Transverse colon (tissue), 4 donors: ENCODE data around the gene CEACAM16. TPM values are rescaled to one million over a fixed set of nuclear protein-coding genes. Genes with fewer than 3 reads are reported as not detected.

Source experiments
- DNase-seq: peaks from one replicate; pipeline ENCODE4 v3.0.0-alpha.2; 2019
- H3K27ac ChIP-seq, 4 donors: fragments of 200-600 bp; sonication (generic); 2 replicates each; pipeline ENCODE4 v1.5.1; 2016 to 2018; ENCODE audit warnings: inconsistent platforms in 4 of 4
- H3K27me3 ChIP-seq: fragments of 200-600 bp; sonication (generic); 2 replicates; pipeline ENCODE4 v1.5.1; 2017; ENCODE audit warnings: inconsistent platforms
- H3K36me3 ChIP-seq, 4 donors: fragments of 200-600 bp; sonication (generic); 2 replicates each; pipeline ENCODE4 v1.5.1; 2017 to 2019; ENCODE audit warnings: inconsistent platforms in 4 of 4
- H3K4me1 ChIP-seq, 4 donors: fragments of 200-600 bp; sonication (generic); 2 replicates each; pipeline ENCODE4 v1.5.1; 2017 to 2020; ENCODE audit warnings: inconsistent platforms in 4 of 4
- H3K4me3 ChIP-seq, 4 donors: fragments of 200-600 bp; sonication (generic); 1 replicate in 1 of 4; 2 replicates in 3 of 4; pipeline versions ENCODE4 v1.5.1 to v1.6.1; 2017 to 2019; ENCODE audit warnings: inconsistent platforms in 4 of 4
- H3K9me3 ChIP-seq, 2 donors: fragments of 200-600 bp; sonication (generic); 2 replicates each; pipeline ENCODE4 v1.5.1; 2017 to 2019; ENCODE audit warnings: inconsistent platforms in 2 of 2
- CTCF ChIP-seq, 5 experiments: fragments of 200-600 bp in 3 of 5; fragments of 450-650 bp in 2 of 5; sonication (generic) in 3 of 5; IDR thresholded peaks; 1 replicate in 2 of 5; 2 replicates in 3 of 5; pipeline ENCODE4 v1.5.1; 2016 to 2017; ENCODE audit warnings: antibody characterized with exemption in 5 of 5, inconsistent platforms in 3 of 5, mild to moderate bottlenecking in 2 of 5, moderate library complexity in 1 of 5
- EP300 ChIP-seq: sonication (generic); formaldehyde crosslinking; IDR thresholded peaks from one replicate; pipeline ENCODE4 v1.6.1; 2017; ENCODE audit warnings: antibody characterized with exemption, low read depth
- POLR2A ChIP-seq: fragments of 450-650 bp; IDR thresholded peaks from one replicate; pipeline ENCODE4 v1.6.1; 2016; ENCODE audit warnings: antibody characterized with exemption, mild to moderate bottlenecking, moderate library complexity
- POLR2AphosphoS5 ChIP-seq, 3 donors: sonication (generic); formaldehyde crosslinking; IDR thresholded peaks; one replicate each; pipeline ENCODE4 v1.6.1; 2016; ENCODE audit warnings: antibody characterized with exemption in 3 of 3
- WGBS, 2 donors: methylation state at CpG; one replicate each; pipeline ENCODE4 v1.1.5; 2018; ENCODE audit warnings: low coverage in 1 of 2; 5-methylcytosine and 5-hydroxymethylcytosine counted together
- in situ Hi-C, 4 donors: fragments of 200-750 bp; cut with MboI; loops; one replicate each; pipeline versions ENCODE4 v1.15.0 to v1.15.1; 2017; ENCODE audit warnings: low sequenced_read_pairs in 3 of 4, low pct_ligation_motif_present in 1 of 4, low pct_unique_long_range_greater_than_20kb in 1 of 4
- intact Hi-C: fragments of 100-400 bp; cut with DNase I; formaldehyde crosslinking; loops from one replicate; pipeline ENCODE4 v1.15.1; 2023; ENCODE audit warnings: low total_unique reads
- total RNA-seq, 4 donors: library from RNA; depleted of rRNA; stranded (reverse); fragments of >200 nt; gene quantifications; one replicate each; pipeline ENCODE4 v1.1.0, GENCODE V29; 2016

The CEACAM16 gene
- total RNA-seq, 4 donors from 2014 or later, result not detected

DNA sequence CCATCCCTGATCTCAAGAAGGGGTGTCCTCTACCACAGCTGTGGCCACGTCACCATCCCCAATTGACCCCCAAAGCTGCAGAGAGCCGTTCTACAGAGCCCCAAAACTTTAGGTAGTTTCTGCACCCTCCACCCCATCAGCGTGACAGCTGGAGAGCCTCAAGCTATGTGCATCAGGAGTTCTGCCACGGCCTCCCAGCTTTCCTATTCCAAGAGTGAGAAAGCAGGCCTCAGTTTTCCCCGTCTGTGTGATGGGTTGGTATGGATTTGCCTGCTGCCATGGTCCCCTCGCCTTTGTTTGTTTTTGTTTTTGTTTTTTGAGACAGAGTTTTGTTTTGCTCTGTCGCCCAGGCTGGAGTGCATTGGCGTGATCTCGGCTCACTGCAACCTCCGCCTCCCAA, 51.0 kb downstream of the CEACAM16 start:
- Histone ChIP-seq H3K4me1 (peaks cover 37 to 86% (median 83%) of the 10 kb centered on the region in 4 donors), H3K36me3 (peaks cover 0 to 6% (median 0%) of the 10 kb centered on the region in 4 donors), H3K27ac (peak overlapping the region; percentile 96 to 99 (median 97)), H3K27me3 (no peaks in the 10 kb centered on the region), H3K9me3 (no peaks in the 10 kb centered on the region), H3K4me3 (peak overlapping the region in 3 of 4 donors; percentile 77 to 93 (median 83))
- intact Hi-C loops (no loop called here), in situ Hi-C loops (no loop called here)
- WGBS, 2 donors, result 54 to 100% methylated on average over 1 to 10 of the region's 10 CpGs
- no peak for TF ChIP-seq EP300
- TF ChIP-seq POLR2A, result no peak
- TF ChIP-seq POLR2AphosphoS5 (IDR thresholded peaks at IDR 0.05), result no peak
- TF ChIP-seq CTCF (IDR thresholded peaks at IDR 0.05), result no peak
- DNase-seq, result no peak

DNA sequence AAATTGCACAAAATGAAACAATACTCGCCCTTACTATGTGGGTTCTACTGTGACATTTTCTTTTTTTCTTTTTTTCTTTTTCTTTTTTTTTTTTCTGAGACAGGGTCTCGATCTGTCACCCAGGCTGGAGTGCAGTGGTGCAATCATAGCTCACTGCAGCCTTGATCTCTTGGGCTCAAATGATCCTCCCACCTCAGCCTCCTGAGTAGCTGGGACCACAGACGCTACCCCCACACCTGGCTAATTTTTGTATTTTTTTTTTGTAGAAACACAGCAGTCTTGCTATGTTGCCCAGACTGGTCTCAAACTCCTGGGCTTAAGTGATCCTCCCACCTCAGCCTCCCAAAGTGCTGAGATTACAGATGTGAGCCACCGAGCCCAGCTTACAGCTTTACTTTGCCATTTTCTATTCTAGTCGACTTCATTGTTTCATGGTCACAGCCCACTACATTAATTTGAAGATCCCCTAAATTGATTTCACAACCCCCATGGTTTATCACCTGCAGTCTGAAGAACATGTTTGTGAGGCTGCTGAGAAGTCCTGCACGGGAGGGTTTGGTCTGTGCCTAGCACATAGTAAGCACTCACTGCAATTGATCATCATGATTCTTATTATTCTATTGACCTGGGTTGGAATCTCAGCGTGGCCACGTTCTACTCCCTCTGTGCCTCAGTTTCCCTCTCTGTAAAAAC, 53.3 kb downstream of the CEACAM16 start:
- WGBS, 2 donors, result 39 to 61% methylated on average over 5 to 8 of the region's 8 CpGs
- peak overlapping the region; percentile 96 to 99 (median 98) for H3K27ac ChIP-seq
- intact Hi-C loops, result no loop called here

GRCh38 chr19:44752816-44753625, 54.1 kb downstream of the CEACAM16 start:
- Histone ChIP-seq H3K4me1 (peaks cover 50 to 88% (median 85%) of the 10 kb centered on the region in 4 donors), H3K9me3 (no peaks in the 10 kb centered on the region), H3K27me3 (no peaks in the 10 kb centered on the region), H3K36me3 (peaks cover 0 to 6% (median 0%) of the 10 kb centered on the region in 4 donors), H3K4me3 (peak overlapping the region; percentile 20 to 49 (median 32)), H3K27ac (peak overlapping the region; percentile 96 to 99 (median 98))
- 21 to 33% methylated on average over 2 to 9 of the region's 18 CpGs for WGBS, 2 donors
- TF ChIP-seq POLR2AphosphoS5 (IDR thresholded peaks at IDR 0.05) (peak; percentile 85 to 92 (median 89)), CTCF (IDR thresholded peaks at IDR 0.05) (peak in 2 of 5 experiments; percentile 12 to 32), POLR2A (peak; percentile 71), EP300 (peak; percentile 96)
- intact Hi-C loops (no loop called here), in situ Hi-C loops (no loop called here)
- DNase-seq, result peak; percentile 96

More for the DNA sequence above, 53.3 kb downstream of the CEACAM16 start:
- H3K9me3 ChIP-seq, result no peaks in the 10 kb centered on the region
- peak overlapping the region in 2 of 4 donors; percentile 36 to 49 for H3K4me3 ChIP-seq
- H3K27me3 ChIP-seq, result no peaks in the 10 kb centered on the region
- DNase-seq, result no peak
- TF ChIP-seq POLR2AphosphoS5 (IDR thresholded peaks at IDR 0.05), result no peak
- no peak for TF ChIP-seq POLR2A
- no peak for TF ChIP-seq EP300
- TF ChIP-seq CTCF (IDR thresholded peaks at IDR 0.05), result no peak
- in situ Hi-C loops, result no loop called here
- peaks cover 45 to 86% (median 83%) of the 10 kb centered on the region in 4 donors for H3K4me1 ChIP-seq
- peaks cover 0 to 6% (median 0%) of the 10 kb centered on the region in 4 donors for H3K36me3 ChIP-seq

DNA sequence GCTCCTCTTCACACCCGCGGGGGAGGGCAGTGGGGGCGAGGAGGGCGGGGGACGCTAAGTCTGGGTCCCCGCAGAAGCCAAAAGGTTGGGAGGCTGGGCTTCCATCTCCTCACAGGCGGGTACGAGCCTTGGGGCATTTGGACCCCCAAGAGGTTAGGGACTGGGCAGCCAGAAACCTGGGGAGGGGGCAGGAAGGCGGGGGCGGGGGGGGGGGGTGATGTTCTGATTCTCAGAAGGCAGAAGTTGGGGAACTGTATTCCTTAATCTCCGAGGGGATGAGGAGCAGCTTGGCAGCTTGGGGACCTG, 54.6 kb downstream of the CEACAM16 start:
- peaks cover 0 to 6% (median 0%) of the 10 kb centered on the region in 4 donors for H3K36me3 ChIP-seq
- TF ChIP-seq POLR2A (no peak), POLR2AphosphoS5 (IDR thresholded peaks at IDR 0.05) (no peak), CTCF (IDR thresholded peaks at IDR 0.05) (no peak), EP300 (no peak)
- H3K4me3 ChIP-seq, result peak overlapping the region; percentile 20 to 49 (median 32)
- peak overlapping the region; percentile 96 to 99 (median 98) for H3K27ac ChIP-seq
- no peaks in the 10 kb centered on the region for H3K9me3 ChIP-seq
- intact Hi-C loops (no loop called here), in situ Hi-C loops (no loop called here)
- 1% methylated on average over 10 of the region's 11 CpGs; no CpG with 5 or more reads in 1 of the 2 donors for WGBS, 2 donors
- H3K27me3 ChIP-seq, result no peaks in the 10 kb centered on the region
- DNase-seq, result no peak
- H3K4me1 ChIP-seq, result peaks cover 50 to 91% (median 87%) of the 10 kb centered on the region in 4 donors
